Measurements from ENCODE around the gene TMUB1. TPM values are rescaled to one million over a fixed set of nuclear protein-coding genes. Genes with fewer than 3 reads are reported as not detected.

TMUB1 gene
- total RNA-seq, 1 experiment from 2014 or later: 51.2 TPM

DNA sequence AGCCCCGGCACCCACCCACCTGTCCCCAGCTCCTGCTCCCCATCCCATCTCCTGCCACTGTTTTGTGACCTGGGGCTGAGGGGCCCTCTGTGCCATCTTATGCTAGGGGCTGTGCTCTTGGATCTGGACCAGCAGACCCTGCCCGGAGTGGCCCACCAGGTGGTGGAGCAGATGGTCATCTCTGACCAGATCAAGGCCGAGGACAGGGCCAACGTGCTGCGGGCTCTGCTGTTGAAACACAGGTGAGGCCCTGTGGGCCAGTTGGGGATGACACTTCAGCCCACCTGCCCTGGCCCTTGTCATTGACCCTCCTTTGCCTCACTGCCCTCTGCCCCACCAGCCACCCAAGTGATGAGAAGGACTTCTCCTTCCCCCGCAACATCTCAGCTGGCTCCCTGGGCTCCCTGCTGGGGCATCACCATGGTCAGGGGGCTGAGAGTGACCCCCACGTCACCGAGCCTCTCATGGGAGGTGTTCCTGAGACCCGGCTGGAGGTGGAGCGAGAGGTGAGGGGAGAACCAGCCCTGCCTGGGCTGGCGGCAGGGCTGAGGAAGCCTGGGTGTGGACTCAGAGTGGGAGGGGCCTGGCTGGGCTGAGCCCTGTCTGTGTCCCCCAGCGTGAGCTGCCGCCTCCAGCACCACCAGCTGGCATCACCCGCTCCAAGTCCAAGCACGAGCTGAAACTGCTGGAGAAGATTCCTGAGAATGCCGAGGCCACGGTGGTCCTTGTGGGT lies 13.3 kb downstream of the TMUB1 start:
- H3K27ac Mint-ChIP-seq (ENCODE audit: unreplicated experiment): no peak overlapping the region
- no peaks in the 10 kb centered on the region for H3K9me3 Mint-ChIP-seq (ENCODE audit: low read depth, unreplicated experiment)
- peaks cover 66% of the 10 kb centered on the region for H3K36me3 Mint-ChIP-seq (ENCODE audit: insufficient read depth, unreplicated experiment)
- H3K27me3 Mint-ChIP-seq (ENCODE audit: unreplicated experiment): no peaks in the 10 kb centered on the region
- intact Hi-C loops (cut with micrococcal nuclease; ENCODE audit: unreplicated experiment): no loop called here
- BruUV-seq (replicated peaks): no TSS peak
- DNase-seq: no peak
- no peak overlapping the region for H3K4me3 Mint-ChIP-seq (ENCODE audit: low read depth, unreplicated experiment)
- TF ChIP-seq, protein P1, sequence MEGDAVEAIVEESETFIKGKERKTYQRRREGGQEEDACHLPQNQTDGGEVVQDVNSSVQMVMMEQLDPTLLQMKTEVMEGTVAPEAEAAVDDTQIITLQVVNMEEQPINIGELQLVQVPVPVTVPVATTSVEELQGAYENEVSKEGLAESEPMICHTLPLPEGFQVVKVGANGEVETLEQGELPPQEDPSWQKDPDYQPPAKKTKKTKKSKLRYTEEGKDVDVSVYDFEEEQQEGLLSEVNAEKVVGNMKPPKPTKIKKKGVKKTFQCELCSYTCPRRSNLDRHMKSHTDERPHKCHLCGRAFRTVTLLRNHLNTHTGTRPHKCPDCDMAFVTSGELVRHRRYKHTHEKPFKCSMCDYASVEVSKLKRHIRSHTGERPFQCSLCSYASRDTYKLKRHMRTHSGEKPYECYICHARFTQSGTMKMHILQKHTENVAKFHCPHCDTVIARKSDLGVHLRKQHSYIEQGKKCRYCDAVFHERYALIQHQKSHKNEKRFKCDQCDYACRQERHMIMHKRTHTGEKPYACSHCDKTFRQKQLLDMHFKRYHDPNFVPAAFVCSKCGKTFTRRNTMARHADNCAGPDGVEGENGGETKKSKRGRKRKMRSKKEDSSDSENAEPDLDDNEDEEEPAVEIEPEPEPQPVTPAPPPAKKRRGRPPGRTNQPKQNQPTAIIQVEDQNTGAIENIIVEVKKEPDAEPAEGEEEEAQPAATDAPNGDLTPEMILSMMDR (IDR thresholded peaks at IDR 0.05; ENCODE audit: unreplicated experiment): no peak
- CTCF ChIA-PET: no interaction called here
- H3K4me1 Mint-ChIP-seq (ENCODE audit: low read depth, unreplicated experiment): no peaks in the 10 kb centered on the region

- Mint-ChIP-seq H3K27me3 (ENCODE audit: unreplicated experiment) (no peaks in the 10 kb centered on the region), H3K36me3 (ENCODE audit: insufficient read depth, unreplicated experiment) (peaks cover 70% of the 10 kb centered on the region), H3K27ac (ENCODE audit: unreplicated experiment) (no peak overlapping the region), H3K4me1 (ENCODE audit: low read depth, unreplicated experiment) (no peaks in the 10 kb centered on the region), H3K4me3 (ENCODE audit: low read depth, unreplicated experiment) (no peak overlapping the region), H3K9me3 (ENCODE audit: low read depth, unreplicated experiment) (no peaks in the 10 kb centered on the region)
- TF ChIP-seq, protein P1 (IDR thresholded peaks at IDR 0.05; ENCODE audit: unreplicated experiment): no peak
- no TSS peak for BruUV-seq (replicated peaks)
- no peak for DNase-seq
- intact Hi-C loops (cut with micrococcal nuclease; ENCODE audit: unreplicated experiment): no loop called here
- CTCF ChIA-PET: interaction anchor here (0.5 kb wide), 1 partner anchor 953 kb away, joined by 3 read pairs; no protein-coding TSS in a partner anchor
Measured at GRCh38 chr7:151068069-151068773, 15.1 kb downstream of the TMUB1 start.

- no peaks in the 10 kb centered on the region for H3K27me3 Mint-ChIP-seq (ENCODE audit: unreplicated experiment)
Measured at GRCh38 chr7:151066273-151066974, 16.9 kb downstream of the TMUB1 start.

GRCh38 chr7:151065516-151065915 lies 17.8 kb downstream of the TMUB1 start:
- Mint-ChIP-seq H3K36me3 (ENCODE audit: insufficient read depth, unreplicated experiment) (peaks cover 77% of the 10 kb centered on the region), H3K27ac (ENCODE audit: unreplicated experiment) (no peak overlapping the region), H3K9me3 (ENCODE audit: low read depth, unreplicated experiment) (no peaks in the 10 kb centered on the region), H3K27me3 (ENCODE audit: unreplicated experiment) (no peaks in the 10 kb centered on the region), H3K4me3 (ENCODE audit: low read depth, unreplicated experiment) (no peak overlapping the region), H3K4me1 (ENCODE audit: low read depth, unreplicated experiment) (peaks cover 15% of the 10 kb centered on the region)
- no TSS peak for BruUV-seq (replicated peaks)
- CTCF ChIA-PET: no interaction called here
- intact Hi-C loops (cut with micrococcal nuclease; ENCODE audit: unreplicated experiment): no loop called here
- TF ChIP-seq, protein P1 (IDR thresholded peaks at IDR 0.05; ENCODE audit: unreplicated experiment): no peak
- DNase-seq: no peak

More at GRCh38 chr7:151066273-151066974, 16.9 kb downstream of the TMUB1 start:
- Mint-ChIP-seq H3K4me3 (ENCODE audit: low read depth, unreplicated experiment) (no peak overlapping the region), H3K9me3 (ENCODE audit: low read depth, unreplicated experiment) (no peaks in the 10 kb centered on the region), H3K27ac (ENCODE audit: unreplicated experiment) (no peak overlapping the region), H3K4me1 (ENCODE audit: low read depth, unreplicated experiment) (peaks cover 6% of the 10 kb centered on the region), H3K36me3 (ENCODE audit: insufficient read depth, unreplicated experiment) (peaks cover 75% of the 10 kb centered on the region)
- BruUV-seq (replicated peaks): no TSS peak
- intact Hi-C loops (cut with micrococcal nuclease; ENCODE audit: unreplicated experiment): no loop called here
- TF ChIP-seq, protein P1 (IDR thresholded peaks at IDR 0.05; ENCODE audit: unreplicated experiment): no peak
- no peak for DNase-seq
- CTCF ChIA-PET: no interaction called here
